NT2/D1 (cell line): ENCODE results near the gene MEST.

Experiments used
- YY1 ChIP-seq: IDR thresholded peaks from 2 replicates; pipeline ENCODE4 v1.6.1; 2011; ENCODE audit not compliant: insufficient read length, insufficient read depth
- ZNF274 ChIP-seq: IDR thresholded peaks from 2 replicates; pipeline ENCODE4 v1.6.1; 2011; ENCODE audit warnings: mild to moderate bottlenecking, low read depth, low read length

DNA sequence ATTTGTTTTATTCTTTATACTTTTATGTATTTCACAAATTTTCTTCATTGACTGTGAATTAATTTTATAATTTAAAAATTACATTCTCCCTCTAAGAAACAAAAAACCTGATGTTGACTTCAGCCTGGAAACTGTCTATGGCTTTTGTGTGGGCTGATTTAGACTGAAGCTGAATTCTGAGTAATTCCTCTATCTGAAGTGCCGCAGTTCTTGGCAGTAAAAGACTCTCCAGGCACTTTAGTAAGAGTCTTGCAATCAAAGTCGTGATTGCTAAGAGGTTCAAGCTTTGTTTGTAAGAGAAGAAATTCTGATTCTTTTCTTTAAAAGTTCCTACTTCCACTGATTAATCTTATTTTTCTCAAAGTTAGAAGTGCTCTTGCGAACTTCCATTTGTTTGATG is 47.7 kb upstream of the MEST start:
- TF ChIP-seq YY1 (no peak), ZNF274 (no peak)
